Activated naive CD4-positive, alpha-beta T cell treated with anti-CD3 and anti-CD28 coated beads, Interleukin-2, amount 50 U/mL, for 72 hours (primary cell): ENCODE data around the gene RNU1-2. TPM values are rescaled to one million over a fixed set of nuclear protein-coding genes. Genes with fewer than 3 reads are reported as not detected.
"Not testable (repeated sequence)": the region's sequence is repeated elsewhere in the genome, so short reads cannot be mapped to it uniquely, and the experiment has no call there.

ENCODE experiments used
- ATAC-seq, 2 donors: fragments of 150-1000 bp; cut with Tn5 transposase; 2 replicates each; pipeline ENCODE4 v1.10.0; 2021; ENCODE audit warnings: mild to moderate bottlenecking in 2 of 2, moderate library complexity in 2 of 2
- DNase-seq, 2 donors: peaks; one replicate each; pipeline ENCODE4 v3.0.0; 2021 to 2022; ENCODE audit warnings: low spot score in 2 of 2
- H3K27ac Mint-ChIP-seq, 2 donors: one replicate each; pipeline ENCODE4 v1.8.0; 2022; ENCODE audit warnings: mild to moderate bottlenecking in 2 of 2, mixed read lengths in 2 of 2
- H3K36me3 Mint-ChIP-seq, 2 donors: one replicate each; pipeline ENCODE4 v1.8.0; 2022; ENCODE audit warnings: mixed read lengths in 2 of 2
- H3K9me3 Mint-ChIP-seq, 2 donors: one replicate each; pipeline ENCODE4 v1.8.0; 2022; ENCODE audit warnings: mixed read lengths in 2 of 2
- total RNA-seq, 2 donors: library from RNA; stranded (reverse); gene quantifications; one replicate each; pipeline ENCODE4 v1.2.3, GENCODE V29; 2022

Gene RNU1-2
- total RNA-seq, 2 donors from 2014 or later: 1,082 to 1,722 TPM

- not testable (repeated sequence) for H3K9me3 Mint-ChIP-seq, ATAC-seq, DNase-seq, H3K36me3 Mint-ChIP-seq, H3K27ac Mint-ChIP-seq
Observed at GRCh38 chr1:16881742-16882141, 14.0 kb upstream of the RNU1-2 start.

DNA sequence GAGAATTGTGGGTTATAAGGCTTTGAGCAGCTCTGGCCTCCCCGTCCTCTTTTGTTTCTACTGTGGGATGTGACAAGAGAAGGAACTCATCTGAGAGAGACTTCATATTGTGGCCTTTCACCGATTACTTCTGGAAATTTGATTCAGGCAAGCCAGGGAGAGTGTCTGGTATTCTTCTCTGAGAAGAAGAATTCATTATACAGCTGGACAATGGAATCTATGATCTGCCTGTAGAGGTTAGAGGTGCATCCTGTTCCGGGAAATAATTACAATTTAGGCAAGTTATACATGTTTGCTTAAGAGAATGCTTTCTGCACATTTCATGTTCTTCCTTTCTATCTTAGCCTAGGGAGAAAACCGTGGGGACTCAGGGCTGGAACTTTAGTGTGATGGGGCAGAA, 12.8 kb upstream of the RNU1-2 start:
- no peaks in the 10 kb centered on the region for H3K36me3 Mint-ChIP-seq

DNA sequence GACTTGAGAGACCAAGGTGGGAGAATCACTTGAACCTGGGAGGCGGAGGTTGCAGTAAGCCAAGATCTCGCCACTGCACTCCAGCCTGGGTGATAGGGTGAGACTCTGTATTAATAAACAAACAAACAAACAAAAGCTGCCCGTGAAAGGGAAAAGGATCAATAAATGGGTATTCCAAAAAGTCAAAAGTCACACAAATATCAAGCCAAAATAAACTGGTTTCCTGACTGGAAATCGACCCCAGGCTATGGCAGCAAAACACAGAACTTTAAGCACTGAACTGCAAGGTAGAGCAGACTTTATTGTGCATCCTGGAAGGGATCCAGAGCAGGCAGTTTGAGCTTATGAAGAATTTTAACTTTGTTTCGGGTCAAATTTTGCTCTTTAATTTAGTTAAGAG, 11.3 kb upstream of the RNU1-2 start:
- not testable (repeated sequence) for H3K9me3 Mint-ChIP-seq, H3K36me3 Mint-ChIP-seq, DNase-seq, ATAC-seq, H3K27ac Mint-ChIP-seq

More for the DNA sequence above, 12.8 kb upstream of the RNU1-2 start:
- DNase-seq (no peak), ATAC-seq (no peak)
- no peak overlapping the region for H3K27ac Mint-ChIP-seq
- H3K9me3 Mint-ChIP-seq: no peaks in the 10 kb centered on the region

- H3K9me3 Mint-ChIP-seq: no peaks in the 10 kb centered on the region
- ATAC-seq (no peak), DNase-seq (no peak)
- H3K36me3 Mint-ChIP-seq: peaks cover 0 to 4% of the 10 kb centered on the region in 2 donors
- H3K27ac Mint-ChIP-seq: no peak overlapping the region
Observed at GRCh38 chr1:16886860-16887605, 8.7 kb upstream of the RNU1-2 start.

- Mint-ChIP-seq H3K27ac (peak overlapping the region; percentile 90 to 98), H3K36me3 (peaks cover 0 to 4% of the 10 kb centered on the region in 2 donors), H3K9me3 (no peaks in the 10 kb centered on the region)
- ATAC-seq: peak; percentile 83 to 86
- DNase-seq: peak; percentile 76 to 80
Observed at GRCh38 chr1:16888860-16889816, 6.6 kb upstream of the RNU1-2 start.

DNA sequence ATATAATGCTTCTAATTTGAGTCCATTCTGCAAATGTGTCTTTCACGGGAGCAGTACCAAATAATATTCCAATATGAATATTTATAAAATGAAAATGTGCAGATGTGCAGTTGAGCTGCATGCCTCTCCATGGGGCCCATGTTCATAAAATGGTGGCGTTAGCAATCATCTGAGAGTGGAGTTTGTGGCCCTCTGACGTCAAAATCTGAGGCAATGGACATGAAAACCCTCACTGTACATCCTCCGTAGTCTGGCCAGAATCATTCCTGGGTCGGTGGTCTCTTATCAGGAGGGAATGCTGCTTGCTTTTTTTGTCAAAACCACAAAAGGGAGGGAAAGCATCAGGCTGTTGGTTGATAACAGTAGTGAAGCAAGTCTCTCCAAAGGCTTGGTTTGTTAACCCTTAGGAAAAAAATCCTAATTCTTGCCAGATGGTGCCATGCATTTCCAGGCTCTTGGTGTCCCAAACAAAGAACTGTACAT, 5.2 kb upstream of the RNU1-2 start:
- not testable (repeated sequence) for H3K36me3 Mint-ChIP-seq, DNase-seq, ATAC-seq, H3K9me3 Mint-ChIP-seq, H3K27ac Mint-ChIP-seq

DNA sequence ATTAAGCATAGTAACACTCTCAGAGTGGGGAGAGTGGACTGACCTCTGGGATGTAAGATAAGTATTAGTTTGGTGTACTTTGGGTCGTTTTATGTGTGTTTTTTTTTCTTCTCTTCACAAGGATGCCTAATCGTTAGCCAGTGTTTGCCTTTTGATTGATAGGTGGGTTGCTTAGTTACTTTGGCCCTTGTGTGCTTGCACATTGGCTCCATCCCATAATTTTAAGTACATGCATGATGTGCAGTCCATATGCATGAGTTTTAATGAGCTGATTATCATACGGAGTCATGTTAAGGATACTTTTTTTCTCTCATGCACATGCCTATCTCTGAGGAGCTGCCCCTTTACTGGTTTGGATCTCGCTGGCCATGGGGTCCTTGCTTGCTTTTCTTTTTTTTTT, 4.7 kb upstream of the RNU1-2 start:
- not testable (repeated sequence) for H3K9me3 Mint-ChIP-seq, H3K36me3 Mint-ChIP-seq, ATAC-seq, DNase-seq, H3K27ac Mint-ChIP-seq

GRCh38 chr1:16892978-16893525, 2.7 kb upstream of the RNU1-2 start:
- not testable (repeated sequence) for H3K36me3 Mint-ChIP-seq, H3K9me3 Mint-ChIP-seq, ATAC-seq

DNA sequence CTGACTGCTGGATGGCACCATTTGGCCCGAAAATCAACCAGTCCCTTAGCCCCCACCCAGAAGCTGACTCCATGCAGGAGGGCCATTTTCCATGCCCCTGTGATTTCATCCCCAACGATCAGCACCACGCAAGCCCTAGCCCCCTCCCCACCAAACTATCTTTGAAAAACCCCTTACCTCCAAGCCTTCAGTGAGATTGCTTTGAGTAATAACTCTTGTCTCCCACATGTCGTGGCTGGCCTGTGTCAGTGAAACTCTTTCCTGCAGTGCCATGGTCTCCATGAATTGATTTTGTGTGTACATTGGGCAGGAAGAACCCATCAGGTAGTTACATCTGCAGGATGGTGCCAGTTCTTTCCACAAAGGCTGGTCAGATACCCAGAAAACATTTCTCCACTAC, 2.0 kb upstream of the RNU1-2 start:
- DNase-seq, H3K9me3 Mint-ChIP-seq, H3K36me3 Mint-ChIP-seq, ATAC-seq: not testable (repeated sequence)
- peak overlapping the region in 1 of 2 donors; percentile 100 for H3K27ac Mint-ChIP-seq

More at GRCh38 chr1:16892978-16893525, 2.7 kb upstream of the RNU1-2 start:
- DNase-seq, H3K27ac Mint-ChIP-seq: not testable (repeated sequence)

GRCh38 chr1:16894338-16894737, 1.4 kb upstream of the RNU1-2 start:
- not testable (repeated sequence) for H3K36me3 Mint-ChIP-seq, DNase-seq, ATAC-seq, H3K9me3 Mint-ChIP-seq
- H3K27ac Mint-ChIP-seq: peak overlapping the region in 1 of 2 donors; percentile 100

DNA sequence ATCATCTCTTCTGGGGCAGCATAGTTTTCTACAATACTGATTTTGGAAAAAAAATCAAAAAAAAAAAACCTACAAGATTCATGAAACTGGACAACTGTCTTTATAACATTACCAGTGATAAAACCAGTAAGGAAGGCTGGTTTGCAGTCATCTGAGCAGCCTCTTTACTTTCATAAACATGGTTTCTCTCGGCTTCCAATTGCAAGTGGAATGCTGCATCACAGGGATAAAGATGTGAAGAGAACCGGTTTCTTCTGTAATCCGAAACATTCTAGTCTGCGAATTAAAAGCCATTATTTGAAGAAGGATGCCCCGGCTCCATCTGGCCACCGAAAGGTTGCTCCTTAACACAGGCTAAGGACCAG, 565 bp upstream of the RNU1-2 start:
- peak overlapping the region; percentile 100 for H3K27ac Mint-ChIP-seq
- H3K36me3 Mint-ChIP-seq, ATAC-seq, DNase-seq, H3K9me3 Mint-ChIP-seq: not testable (repeated sequence)

GRCh38 chr1:16896316-16897055, 706 bp downstream of the RNU1-2 start:
- H3K36me3 Mint-ChIP-seq, H3K9me3 Mint-ChIP-seq: not testable (repeated sequence)
- ATAC-seq: peak in 1 of 2 donors; percentile 43

GRCh38 chr1:16897653-16898052, 1.9 kb downstream of the RNU1-2 start:
- ATAC-seq: not testable (repeated sequence)

More at GRCh38 chr1:16896316-16897055, 706 bp downstream of the RNU1-2 start:
- peak; percentile 85 to 88 for DNase-seq
- H3K27ac Mint-ChIP-seq: peak overlapping the region; percentile 100

GRCh38 chr1:16898298-16898697, 2.5 kb downstream of the RNU1-2 start:
- H3K36me3 Mint-ChIP-seq, DNase-seq: not testable (repeated sequence)
- H3K27ac Mint-ChIP-seq: peak overlapping the region; percentile 40 to 100

More at GRCh38 chr1:16897653-16898052, 1.9 kb downstream of the RNU1-2 start:
- peak overlapping the region; percentile 100 for H3K27ac Mint-ChIP-seq
- H3K9me3 Mint-ChIP-seq, H3K36me3 Mint-ChIP-seq, DNase-seq: not testable (repeated sequence)

DNA sequence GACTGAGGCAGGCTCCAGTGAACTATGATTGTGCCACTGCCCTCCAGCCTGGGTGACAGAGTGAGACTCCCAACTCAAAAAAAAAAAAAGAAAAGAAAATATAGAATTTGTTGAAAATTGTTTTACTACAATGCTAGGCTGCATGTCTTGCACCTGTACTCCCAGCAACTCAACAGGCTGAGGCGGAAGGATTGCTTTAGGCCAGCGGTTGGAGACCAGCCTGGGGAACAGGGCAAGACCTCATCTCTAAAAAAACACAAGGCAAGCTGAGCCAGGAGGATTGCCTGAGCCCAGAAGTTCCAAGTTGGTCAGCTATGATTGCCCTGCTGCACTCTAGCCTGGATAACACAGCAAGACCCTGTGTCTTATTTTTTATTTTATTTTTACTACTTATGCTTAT, 3.2 kb downstream of the RNU1-2 start:
- not testable (repeated sequence) for H3K27ac Mint-ChIP-seq, DNase-seq, ATAC-seq, H3K9me3 Mint-ChIP-seq, H3K36me3 Mint-ChIP-seq

More at GRCh38 chr1:16898298-16898697, 2.5 kb downstream of the RNU1-2 start:
- not testable (repeated sequence) for ATAC-seq, H3K9me3 Mint-ChIP-seq

GRCh38 chr1:16900751-16901150, 5.0 kb downstream of the RNU1-2 start:
- H3K27ac Mint-ChIP-seq: peak overlapping the region in 1 of 2 donors; percentile 66
- ATAC-seq (no peak), DNase-seq (no peak)
- H3K36me3 Mint-ChIP-seq: peaks cover 0 to under 1% of the 10 kb centered on the region in 2 donors
- H3K9me3 Mint-ChIP-seq: no peaks in the 10 kb centered on the region
